Medulla oblongata (tissue), 1 donor: ENCODE data around the gene DCDC2.
A peak's percentile ranks its signal among the peaks of the same experiment; 100 is the strongest.
"Not testable (repeated sequence)": the region's sequence is repeated elsewhere in the genome, so short reads cannot be mapped to it uniquely, and the experiment has no call there.

Experiments used
- DNase-seq: peaks from one replicate; pipeline ENCODE4 v3.0.0-alpha.2; 2015; ENCODE audit errors: extremely low spot score

Gene DCDC2

DNA sequence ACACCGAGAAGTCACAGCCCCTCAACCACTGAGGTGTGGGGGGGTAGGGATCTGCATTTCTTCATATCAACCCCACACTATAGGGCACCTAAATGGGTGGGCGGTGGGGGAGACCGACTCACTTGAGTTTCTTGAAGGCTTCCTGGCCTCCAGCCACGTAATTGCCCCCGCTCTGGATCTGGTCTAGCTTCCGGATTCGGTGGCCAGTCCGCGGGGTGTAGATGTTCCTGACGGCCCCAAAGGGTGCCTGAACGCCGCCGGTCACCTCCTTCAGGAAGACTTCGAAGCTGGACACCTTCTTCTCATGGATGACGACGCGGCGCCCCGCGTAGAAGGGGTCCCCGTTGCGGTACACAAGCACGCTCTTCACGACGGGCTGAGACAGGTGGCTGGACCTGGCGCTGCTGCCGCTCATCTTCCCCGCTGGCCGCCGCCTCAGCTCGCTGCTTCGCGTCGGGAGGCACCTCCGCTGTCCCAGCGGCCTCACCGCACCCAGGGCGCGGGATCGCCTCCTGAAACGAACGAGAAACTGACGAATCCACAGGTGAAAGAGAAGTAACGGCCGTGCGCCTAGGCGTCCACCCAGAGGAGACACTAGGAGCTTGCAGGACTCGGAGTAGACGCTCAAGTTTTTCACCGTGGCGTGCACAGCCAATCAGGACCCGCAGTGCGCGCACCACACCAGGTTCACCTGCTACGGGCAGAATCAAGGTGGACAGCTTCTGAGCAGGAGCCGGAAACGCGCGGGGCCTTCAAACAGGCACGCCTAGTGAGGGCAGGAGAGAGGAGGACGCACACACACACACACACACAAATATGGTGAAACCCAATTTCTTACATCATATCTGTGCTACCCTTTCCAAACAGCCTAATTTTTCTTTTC lies at the start of gene DCDC2:
Gene DCDC2 (minus strand): TSS at position 724 of the 883 bp plus-strand sequence. CDS start 309 bp downstream, at position 415.
- no peak for DNase-seq

- no peak for DNase-seq
Measured at GRCh38 chr6:24405262-24405661, 47.4 kb upstream of the DCDC2 start.

- DNase-seq = no peak
Measured at GRCh38 chr6:24403501-24403824, 45.6 kb upstream of the DCDC2 start.

- peak; percentile 90 for DNase-seq
Measured at GRCh38 chr6:24402697-24403500, 45.0 kb upstream of the DCDC2 start, which contains the start of gene MRS2. TSS of gene MRS2 (plus strand) at chr6:24402936. CDS start at chr6:24403047, 111 bp downstream.

GRCh38 chr6:24401458-24401857 lies 43.6 kb upstream of the DCDC2 start:
- DNase-seq = no peak

- DNase-seq = not testable (repeated sequence)
Measured at GRCh38 chr6:24400045-24401039, 42.5 kb upstream of the DCDC2 start.

GRCh38 chr6:24397631-24398030 lies 39.8 kb upstream of the DCDC2 start:
- no peak for DNase-seq

- no peak for DNase-seq
Measured at GRCh38 chr6:24396824-24397223, 39.0 kb upstream of the DCDC2 start.

DNA sequence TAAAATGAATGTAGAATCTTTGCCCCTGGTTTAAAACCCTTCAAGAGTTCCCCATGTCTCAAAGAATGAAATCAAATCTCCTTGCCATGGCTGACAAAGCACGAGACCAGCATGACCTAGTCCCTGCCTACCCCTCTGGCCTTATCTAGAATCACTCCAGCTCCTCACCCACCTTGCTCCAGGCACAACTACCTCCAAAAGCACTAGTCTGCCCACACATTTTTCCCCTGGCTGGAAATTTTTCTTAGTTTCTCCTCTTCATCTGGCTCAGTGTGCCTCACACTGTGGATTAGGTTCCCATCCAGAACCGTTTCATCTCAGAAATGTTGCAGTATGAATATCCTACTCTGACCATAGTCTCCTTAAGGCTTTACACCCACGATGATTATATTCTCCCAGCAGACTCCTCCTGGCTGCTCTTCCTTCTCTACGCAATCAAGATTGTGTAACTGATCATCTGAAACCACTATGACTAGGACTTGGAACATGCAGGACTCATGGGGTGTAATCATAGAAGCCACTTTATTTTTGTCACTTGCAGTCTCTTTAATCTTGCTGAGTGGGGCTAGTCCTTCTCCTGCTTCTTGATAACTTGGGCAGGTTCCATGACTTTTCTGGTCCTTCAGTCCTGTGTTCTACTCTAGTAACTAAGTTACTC lies 37.0 kb upstream of the DCDC2 start:
- no peak for DNase-seq

DNA sequence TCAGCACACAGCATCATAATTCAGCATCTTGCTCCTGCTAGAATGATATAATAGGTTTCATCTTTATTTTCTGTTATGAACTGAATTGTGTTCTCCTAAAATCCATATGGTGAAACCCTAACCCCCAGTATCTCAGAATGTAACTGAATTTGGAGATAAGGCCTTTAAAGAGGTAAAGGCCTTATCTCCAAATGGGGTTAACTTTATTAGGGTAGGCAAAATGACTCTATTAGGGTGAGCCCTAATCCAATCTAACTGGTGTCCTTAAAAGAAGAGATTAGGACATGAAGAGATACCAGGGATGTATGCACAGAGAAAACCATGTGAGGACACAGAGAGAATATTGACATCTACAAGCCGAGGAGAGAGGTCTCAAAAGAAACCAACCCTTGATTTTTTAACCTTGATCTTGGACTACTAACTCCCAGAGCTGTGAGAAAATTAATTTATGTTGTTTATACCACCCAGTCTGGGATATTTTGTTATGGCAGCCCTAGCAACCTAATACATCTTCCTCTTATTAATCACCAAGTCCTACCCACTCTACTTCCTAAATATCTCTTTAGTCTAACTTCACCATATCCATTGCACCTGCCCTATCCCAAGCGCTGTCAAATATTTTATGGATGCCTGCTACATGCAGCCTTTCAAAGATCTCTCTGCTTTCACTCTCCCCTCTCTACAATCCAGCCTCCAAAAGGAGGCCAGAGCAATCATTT lies 36.4 kb upstream of the DCDC2 start:
- no peak for DNase-seq

GRCh38 chr6:24391756-24392405 lies 34.0 kb upstream of the DCDC2 start:
- no peak for DNase-seq

- DNase-seq = no peak
Measured at GRCh38 chr6:24391208-24391607, 33.3 kb upstream of the DCDC2 start.

- DNase-seq = no peak
Measured at GRCh38 chr6:24387818-24388217, 30.0 kb upstream of the DCDC2 start.

DNA sequence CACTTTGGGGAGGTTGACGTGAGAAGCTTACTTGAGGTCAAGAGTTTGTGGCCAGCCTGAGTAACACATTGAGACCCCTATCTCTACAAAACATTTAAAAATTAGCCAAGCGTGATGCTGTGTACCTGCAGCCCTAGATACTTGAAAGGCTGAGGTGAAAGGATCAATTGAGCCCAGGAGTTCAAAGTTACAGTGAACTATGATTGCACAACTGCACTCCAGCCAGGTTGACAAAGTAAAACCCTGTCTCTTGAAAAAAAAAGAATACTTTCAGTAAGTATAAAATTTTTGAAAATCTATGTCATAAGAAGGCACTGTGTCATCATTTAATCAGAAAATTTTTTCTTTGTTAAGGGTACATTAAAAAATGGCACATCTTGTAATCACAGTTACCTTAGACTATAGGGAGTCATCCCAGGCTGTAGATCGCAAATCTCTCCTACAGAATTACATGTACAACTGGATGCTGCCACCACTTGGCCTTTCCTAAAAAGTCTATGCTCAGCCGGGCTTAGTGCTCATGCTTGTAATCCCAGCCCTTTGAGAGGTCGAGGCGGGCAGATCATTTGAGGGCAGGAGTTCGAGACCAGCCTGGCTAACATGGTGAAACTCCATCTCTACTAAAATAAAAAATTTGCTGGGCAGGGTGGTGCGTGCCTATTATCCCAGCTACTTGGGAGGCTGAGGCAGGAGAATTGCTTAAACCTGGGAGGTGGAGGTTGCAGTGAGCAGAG lies 27.8 kb upstream of the DCDC2 start:
- DNase-seq = no peak

GRCh38 chr6:24384369-24385130 lies 26.7 kb upstream of the DCDC2 start:
- not testable (repeated sequence) for DNase-seq

DNA sequence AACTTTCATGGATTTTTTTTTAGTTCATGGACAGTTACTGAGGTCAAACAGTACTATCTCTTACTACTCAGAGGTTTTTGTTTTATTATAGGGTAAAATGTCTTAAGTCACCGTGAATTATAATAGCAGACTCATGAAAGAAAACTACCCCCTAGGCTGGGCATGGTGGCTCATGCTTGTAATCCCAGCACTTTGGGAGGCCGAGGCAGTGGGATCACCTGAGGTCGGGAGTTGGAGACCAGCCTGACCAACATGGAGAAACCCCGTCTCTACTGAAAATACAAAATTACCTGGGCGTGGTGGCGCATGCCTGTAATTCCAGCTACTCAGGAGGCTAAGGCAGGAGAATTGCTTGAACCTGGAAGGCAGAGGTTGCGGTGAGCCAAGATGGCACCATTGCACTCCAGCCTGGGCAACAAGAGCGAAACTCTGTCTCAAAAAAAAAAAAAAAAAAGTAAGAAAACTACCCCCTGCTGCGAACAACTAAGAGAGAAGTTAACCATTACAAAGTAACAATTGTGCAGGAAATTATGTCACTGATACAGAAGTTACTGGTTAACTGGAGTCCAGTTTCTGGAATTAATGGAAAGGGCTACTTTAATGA lies 25.1 kb upstream of the DCDC2 start:
- not testable (repeated sequence) for DNase-seq

GRCh38 chr6:24382220-24382540 lies 24.3 kb upstream of the DCDC2 start:
- DNase-seq = no peak
